GM12878 (cell line): ENCODE measurements around the gene B3GNT3. TPM values are rescaled to one million over a fixed set of nuclear protein-coding genes. Genes with fewer than 3 reads are reported as not detected.

Source experiments
- ATAC-seq: fragments of 200-7000 bp; cut with Tn5 transposase; 3 replicates; pipeline ENCODE4 v1.9.1; 2020; ENCODE audit warnings: mild to moderate bottlenecking, moderate library complexity
- BruUV-seq: library from RNA; stranded (reverse); fragments of 400-500 nt; replicated peaks from 2 replicates; lab custom pipeline; 2021; lab: Mats Ljungman, UMichigan
- CTCF ChIA-PET: fragments of 300-600 bp; sonication (Branson Sonifier 250); formaldehyde crosslinking; extraction: SDS; loops from one replicate; lab custom pipeline; 2021; ENCODE audit warnings: inconsistent platforms; lab: Yijun Ruan, JAX
- POLR2A ChIA-PET: fragments of 350-600 bp; formaldehyde crosslinking; extraction: SDS; loops from one replicate; lab custom pipeline; 2021; ENCODE audit warnings: inconsistent platforms; lab: Charles Lee
- RAD21 ChIA-PET: fragments of 300-600 bp; sonication (Branson Sonifier 250); formaldehyde crosslinking; loops from one replicate; lab custom pipeline; 2023; ENCODE audit warnings: antibody characterized with exemption; ENCODE audit not compliant: unreplicated experiment; lab: Charles Lee
- SMC1A ChIA-PET: fragments of 300-600 bp; sonication (Branson Sonifier 250); formaldehyde crosslinking; loops from one replicate; lab custom pipeline; 2023; ENCODE audit not compliant: unreplicated experiment, uncharacterized antibody; lab: Charles Lee
- DNase-seq: peaks from one replicate; pipeline ENCODE4 v3.0.0-alpha.2; 2011; ENCODE audit warnings: low read depth, low spot score
- FAIRE-seq: peaks from 3 replicates; lab custom pipeline; 2011; peaks lifted over from hg19 to GRCh38; lab: Jason Lieb, UNC
- H2AFZ ChIP-seq: 2 replicates; pipeline ENCODE4 v1.6.0; 2011; ENCODE audit warnings: low read depth, low read length, control low read depth; ENCODE audit not compliant: control insufficient read depth
- H3K27ac ChIP-seq: 2 replicates; pipeline ENCODE4 v1.5.1; 2011; ENCODE audit warnings: control low read depth; ENCODE audit not compliant: control insufficient read depth, insufficient read depth
- H3K27me3 ChIP-seq, 2 experiments: replicated peaks in 1 of 2; 2 replicates each; pipeline versions ENCODE4 v1.6.0 to v1.6.1; 2011; ENCODE audit warnings: low read length in 1 of 2; ENCODE audit not compliant: control insufficient read depth in 2 of 2, insufficient read depth in 2 of 2
- H3K36me3 ChIP-seq, 2 experiments: 2 replicates each; pipeline ENCODE4 v1.5.1; 2011; ENCODE audit warnings: low read length in 1 of 2; ENCODE audit not compliant: control insufficient read depth in 2 of 2, insufficient read depth in 2 of 2
- H3K4me1 ChIP-seq: 2 replicates; pipeline ENCODE4 v1.6.1; 2011; ENCODE audit warnings: mild to moderate bottlenecking, low read length, moderate library complexity, mixed read lengths; ENCODE audit not compliant: control insufficient read depth, insufficient read depth
- H3K4me2 ChIP-seq: 2 replicates; pipeline ENCODE4 v1.6.0; 2011; ENCODE audit warnings: control low read depth; ENCODE audit not compliant: control insufficient read depth, insufficient read depth
- H3K4me3 ChIP-seq: fragments of 200-600 bp; sonication (generic); 2 replicates; pipeline ENCODE4 v1.5.1; 2016
- H3K79me2 ChIP-seq: 2 replicates; pipeline ENCODE4 v1.6.0; 2011; ENCODE audit warnings: low read length; ENCODE audit not compliant: control insufficient read depth, insufficient read depth
- H3K9ac ChIP-seq: 2 replicates; pipeline ENCODE4 v1.8.0; 2011; ENCODE audit warnings: low read length, control low read depth, mixed read lengths; ENCODE audit not compliant: control insufficient read depth, insufficient read depth
- H3K9me3 ChIP-seq: replicated peaks from 3 replicates; pipeline ENCODE4 v1.5.1; 2011; ENCODE audit warnings: mild to moderate bottlenecking, low read length; ENCODE audit not compliant: control insufficient read depth, insufficient read depth
- H4K20me1 ChIP-seq: 2 replicates; pipeline ENCODE4 v1.6.0; 2011; ENCODE audit not compliant: control insufficient read depth, insufficient read depth
- BHLHE40 ChIP-seq, 2 experiments: fragments of 450-650 bp in 1 of 2; IDR thresholded peaks; 2 replicates each; pipeline ENCODE4 v1.6.1; 2011 to 2017; ENCODE audit warnings: low read depth in 2 of 2, borderline replicate concordance in 1 of 2, improper control_type of control experiment in 1 of 2, low read length in 1 of 2, mild to moderate bottlenecking in 1 of 2
- CEBPZ ChIP-seq: fragments of 150-350 bp; IDR thresholded peaks from 2 replicates; pipeline ENCODE4 v1.6.1; 2016; ENCODE audit warnings: low read depth, low read length
- EED ChIP-seq: sonication (generic); IDR thresholded peaks from 2 replicates; pipeline ENCODE4 v1.6.1; 2016; ENCODE audit warnings: antibody characterized with exemption, low read depth
- SPI1 ChIP-seq: IDR thresholded peaks from 2 replicates; pipeline ENCODE4 v1.6.1; 2011; ENCODE audit warnings: low read depth, mild to moderate bottlenecking, low read length, moderate library complexity, borderline replicate concordance; ENCODE audit not compliant: insufficient read depth
- WGBS: methylation state at CpG from one replicate; pipeline ENCODE4 v1.1.6; 2016; ENCODE audit warnings: low lambda C conversion rate; ENCODE audit not compliant: insufficient replicate concordance, insufficient coverage; ENCODE audit errors: missing lambda C conversion rate; 5-methylcytosine and 5-hydroxymethylcytosine counted together
- in situ Hi-C: fragments of 300-500 bp; cut with MboI; formaldehyde crosslinking; loops from 9 replicates; pipeline ENCODE4 v1.14.3; 2018; ENCODE audit warnings: mixed read lengths
- intact Hi-C: fragments of 100-400 bp; cut with micrococcal nuclease; formaldehyde crosslinking; loops from one replicate; pipeline ENCODE4 v1.14.2; 2022; ENCODE audit not compliant: unreplicated experiment
- polyA plus RNA-seq, 11 experiments: library from polyadenylated mRNA; depleted of rRNA in 4 of 11; unstranded in 6 of 11; stranded (reverse) in 5 of 11; fragments of >200 nt; fragmentation: Nextera tagmentation in 4 of 11; fragmentation: Illumina TruSeq in 1 of 11; extraction: Ambion mirVana in 4 of 11; extraction: Trizol in 1 of 11; gene quantifications; 1 replicate in 1 of 11; 2 replicates in 10 of 11; pipeline versions ENCODE4 v1.2.1 to v1.2.3, GENCODE V29; 2011 to 2016; ENCODE audit warnings: inconsistent platforms in 2 of 11, missing spikeins in 2 of 11, low read depth in 1 of 11
- total RNA-seq, 4 experiments: library from RNA; depleted of rRNA in 3 of 4; stranded (reverse); fragments of >200 nt in 3 of 4; fragmentation: Illumina TruSeq in 1 of 4; extraction: Trizol in 1 of 4; gene quantifications; 2 replicates each; pipeline versions ENCODE4 v1.2.1 to v1.2.3, GENCODE V29; 2013 to 2021

Gene B3GNT3
- total and polyA plus RNA-seq, 10 of the 15 experiments (the other 5 are each of a cell fraction or from before 2014, with no cell fraction given): not detected

GRCh38 chr19:17803264-17803896 is 8.4 kb downstream of the B3GNT3 start:
- 9% methylated on average over 14 of the region's 14 CpGs for WGBS
- no TSS peak for BruUV-seq
- peaks cover 3% of the 10 kb centered on the region in 2 experiments; a peak in 3 of 4 replicates for H3K27me3 ChIP-seq
- H3K9ac ChIP-seq: no peak overlapping the region
- no peaks in the 10 kb centered on the region for H4K20me1 ChIP-seq
- H3K4me1 ChIP-seq: no peaks in the 10 kb centered on the region
- no peak overlapping the region for H2AFZ ChIP-seq
- H3K9me3 ChIP-seq: no peaks in the 10 kb centered on the region
- H3K79me2 ChIP-seq: no peaks in the 10 kb centered on the region
- DNase-seq: no peak
- ChIA-PET CTCF (interaction anchor here (1.0 to 2.1 kb wide), 6 partner anchors 21 to 134 kb away, joined by 3 to 5 read pairs (median 4); partner anchors contain the start of gene RPL18A), POLR2A (interaction anchor here (0.6 to 1.1 kb wide), 3 partner anchors 20 to 593 kb away, joined by 3 to 4 read pairs (median 3); partner anchors contain the start of gene MAP1S), RAD21 (no interaction called here), SMC1A (no interaction called here)
- H3K4me3 ChIP-seq: no peak overlapping the region
- no peaks in the 10 kb centered on the region for H3K36me3 ChIP-seq
- no peak overlapping the region for H3K4me2 ChIP-seq
- H3K27ac ChIP-seq: no peak overlapping the region
- ATAC-seq: peak; percentile 20; the same call in 1 of the 3 replicates
- TF ChIP-seq CEBPZ (no peak), BHLHE40 (IDR thresholded peaks at IDR 0.05; ENCODE audit: borderline replicate concordance in 1 of 2, low read depth in 2 of 2, low read length in 1 of 2) (peak in 1 of 2 experiments; percentile 41; a peak in 1 of 4 replicates), SPI1 (peak; percentile 50; the same call in 1 of the 2 replicates), EED (no peak)
- FAIRE-seq: no peak
- intact Hi-C loops: no loop called here
- in situ Hi-C loops: no loop called here
